Panc1 (cell line): ENCODE measurements around the gene SPECC1. TPM values are rescaled to one million over a fixed set of nuclear protein-coding genes. Genes with fewer than 3 reads are reported as not detected.

Source experiments
- ATAC-seq: fragments of 200-7000 bp; cut with Tn5 transposase; 2 replicates; pipeline ENCODE4 v1.9.1; 2020; ENCODE audit warnings: mild to moderate bottlenecking, moderate library complexity
- BruUV-seq: library from RNA; stranded (reverse); fragments of 400-500 nt; replicated peaks from 2 replicates; lab custom pipeline; 2021; lab: Mats Ljungman, UMichigan
- CTCF ChIA-PET: fragments of 300-600 bp; sonication (Branson Sonifier 250); formaldehyde crosslinking; loops from one replicate; lab custom pipeline; 2022; ENCODE audit warnings: antibody characterized with exemption; lab: Charles Lee
- POLR2A ChIA-PET: fragments of 300-600 bp; sonication (Branson Sonifier 250); formaldehyde crosslinking; loops from one replicate; lab custom pipeline; 2022; ENCODE audit warnings: antibody characterized with exemption; lab: Charles Lee
- DNase-seq: peaks from one replicate; pipeline ENCODE4 v3.0.0-alpha.2; 2010; ENCODE audit warnings: low read depth, low spot score
- H3K27ac ChIP-seq: 2 replicates; pipeline ENCODE4 v1.5.1; 2011; ENCODE audit warnings: mild to moderate bottlenecking, low read length, inconsistent platforms
- H3K27me3 ChIP-seq: fragments of 200-500 bp; sonication (Bioruptor generic); 2 replicates; pipeline ENCODE4 v1.6.0; 2014; ENCODE audit warnings: low read length, inconsistent platforms; ENCODE audit not compliant: control insufficient read depth, insufficient read depth
- H3K36me3 ChIP-seq: fragments of 200-500 bp; sonication (Bioruptor generic); 2 replicates; pipeline ENCODE4 v1.5.1; 2014; ENCODE audit warnings: inconsistent platforms, mild to moderate bottlenecking, low read length, moderate library complexity; ENCODE audit not compliant: control insufficient read depth, insufficient read depth
- H3K4me1 ChIP-seq: 2 replicates; pipeline ENCODE4 v1.5.1; 2011; ENCODE audit warnings: inconsistent platforms, mild to moderate bottlenecking, low read length, moderate library complexity; ENCODE audit not compliant: control insufficient read depth, insufficient read depth
- H3K4me3 ChIP-seq, 2 experiments: 2 replicates each; pipeline ENCODE4 v1.5.1; 2011 to 2012; ENCODE audit warnings: low read depth in 2 of 2, low read length in 2 of 2, mild to moderate bottlenecking in 2 of 2, inconsistent platforms in 1 of 2, moderate library complexity in 1 of 2
- H3K9me3 ChIP-seq: fragments of 200-500 bp; sonication (Bioruptor generic); 2 replicates; pipeline ENCODE4 v1.5.1; 2014; ENCODE audit warnings: low read depth, mild to moderate bottlenecking, inconsistent platforms, low read length, moderate library complexity; ENCODE audit not compliant: control insufficient read depth, insufficient read depth
- POLR2AphosphoS5 ChIP-seq: IDR thresholded peaks from 2 replicates; pipeline ENCODE4 v1.6.1; 2012; ENCODE audit warnings: mild to moderate bottlenecking, low read depth, low read length, moderate library complexity
- REST ChIP-seq, 2 experiments: IDR thresholded peaks; 2 replicates each; pipeline ENCODE4 v1.6.1; 2011 to 2012; ENCODE audit warnings: low read depth in 2 of 2, control low read depth in 1 of 2, low read length in 1 of 2, mild to moderate bottlenecking in 1 of 2, moderate library complexity in 1 of 2; ENCODE audit not compliant: insufficient read depth in 1 of 2
- SIN3A ChIP-seq: IDR thresholded peaks from 2 replicates; pipeline ENCODE4 v1.6.1; 2012; ENCODE audit warnings: low read depth, mild to moderate bottlenecking, low read length, moderate library complexity, borderline replicate concordance; ENCODE audit not compliant: insufficient read depth
- TCF7L2 ChIP-seq: IDR thresholded peaks from 2 replicates; pipeline ENCODE4 v1.6.1; 2011; ENCODE audit warnings: mild to moderate bottlenecking, low read depth, low read length, inconsistent platforms
- in situ Hi-C: cut with HindIII; loops from 2 replicates; pipeline ENCODE4 v1.10.0; 2016; ENCODE audit warnings: low sequenced_read_pairs, low pct_unique_long_range_greater_than_20kb
- intact Hi-C: fragments of 100-400 bp; cut with micrococcal nuclease; formaldehyde crosslinking; loops from one replicate; pipeline ENCODE4 v1.10.0; 2022; ENCODE audit not compliant: unreplicated experiment
- total RNA-seq: library from RNA; stranded (reverse); gene quantifications from one replicate; pipeline ENCODE4 v1.2.1, GENCODE V29; 2021; ENCODE audit not compliant: unreplicated experiment
- TF ChIP-seq, protein P1 (sequence below): fragments of 450-650 bp; IDR thresholded peaks from 2 replicates; pipeline ENCODE4 v1.5.1; 2017; ENCODE audit warnings: mild to moderate bottlenecking

Gene SPECC1
- total RNA-seq, 1 experiment from 2014 or later, result 80.8 TPM

DNA sequence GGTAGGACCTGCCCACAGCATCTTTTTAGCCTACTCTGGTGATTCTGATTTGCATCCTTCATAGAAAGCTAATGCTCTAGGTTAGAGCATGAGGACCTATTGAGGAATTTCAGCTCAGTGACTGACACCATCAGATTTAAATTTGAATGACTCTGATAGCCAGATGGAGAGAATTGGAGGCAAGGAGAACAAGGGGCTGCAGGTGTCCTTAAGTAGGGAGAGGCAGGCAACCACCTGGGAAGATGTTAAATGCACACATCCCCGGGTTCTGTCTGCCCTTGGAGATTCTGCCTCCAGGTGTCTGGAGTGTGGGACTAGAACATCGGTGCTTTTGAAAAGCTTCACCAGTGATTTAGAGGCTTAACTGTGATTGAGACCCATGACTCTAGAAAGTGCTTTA lies 221.8 kb downstream of the SPECC1 start:
- in situ Hi-C loops (no loop called here), intact Hi-C loops (no loop called here)
- no peaks in the 10 kb centered on the region for H3K27me3 ChIP-seq
- DNase-seq, result no peak
- no peak overlapping the region for H3K27ac ChIP-seq
- H3K4me1 ChIP-seq, result no peaks in the 10 kb centered on the region
- H3K4me3 ChIP-seq, result no peak overlapping the region
- BruUV-seq, result no TSS peak
- no peaks in the 10 kb centered on the region for H3K9me3 ChIP-seq
- CTCF ChIA-PET, result no interaction called here
- H3K36me3 ChIP-seq, result peaks cover 7% of the 10 kb centered on the region; the same call in 1 of the 2 replicates
- no peak for TF ChIP-seq POLR2AphosphoS5
- TF ChIP-seq, protein P1, sequence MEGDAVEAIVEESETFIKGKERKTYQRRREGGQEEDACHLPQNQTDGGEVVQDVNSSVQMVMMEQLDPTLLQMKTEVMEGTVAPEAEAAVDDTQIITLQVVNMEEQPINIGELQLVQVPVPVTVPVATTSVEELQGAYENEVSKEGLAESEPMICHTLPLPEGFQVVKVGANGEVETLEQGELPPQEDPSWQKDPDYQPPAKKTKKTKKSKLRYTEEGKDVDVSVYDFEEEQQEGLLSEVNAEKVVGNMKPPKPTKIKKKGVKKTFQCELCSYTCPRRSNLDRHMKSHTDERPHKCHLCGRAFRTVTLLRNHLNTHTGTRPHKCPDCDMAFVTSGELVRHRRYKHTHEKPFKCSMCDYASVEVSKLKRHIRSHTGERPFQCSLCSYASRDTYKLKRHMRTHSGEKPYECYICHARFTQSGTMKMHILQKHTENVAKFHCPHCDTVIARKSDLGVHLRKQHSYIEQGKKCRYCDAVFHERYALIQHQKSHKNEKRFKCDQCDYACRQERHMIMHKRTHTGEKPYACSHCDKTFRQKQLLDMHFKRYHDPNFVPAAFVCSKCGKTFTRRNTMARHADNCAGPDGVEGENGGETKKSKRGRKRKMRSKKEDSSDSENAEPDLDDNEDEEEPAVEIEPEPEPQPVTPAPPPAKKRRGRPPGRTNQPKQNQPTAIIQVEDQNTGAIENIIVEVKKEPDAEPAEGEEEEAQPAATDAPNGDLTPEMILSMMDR, result no peak
- TF ChIP-seq SIN3A, result no peak
- no peak for TF ChIP-seq REST (IDR thresholded peaks at IDR 0.05; ENCODE audit: insufficient read depth in 1 of 2, low read depth in 2 of 2, low read length in 1 of 2)
- no peak for TF ChIP-seq TCF7L2
- POLR2A ChIA-PET, result no interaction called here
- ATAC-seq, result no peak

DNA sequence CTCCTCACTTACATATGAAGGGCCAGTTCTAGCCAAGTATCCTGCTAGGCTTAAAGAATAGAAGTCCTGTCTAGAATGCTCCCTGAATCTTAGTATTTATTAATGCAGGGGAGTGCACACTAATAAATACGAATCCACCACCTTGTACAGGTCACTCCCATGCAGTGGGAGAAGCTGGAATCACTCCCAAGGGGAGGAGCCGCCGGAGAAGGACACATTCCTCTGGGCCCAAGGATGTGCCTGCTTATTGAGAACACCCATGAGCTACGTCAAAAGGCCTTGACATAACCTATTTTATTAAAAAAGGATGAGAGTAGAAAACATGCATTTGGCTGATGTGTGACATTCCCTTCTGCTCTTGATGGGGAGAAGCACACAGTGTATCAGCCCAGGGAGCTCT lies 223.5 kb downstream of the SPECC1 start:
- in situ Hi-C loops, result no loop called here
- no TSS peak for BruUV-seq
- Histone ChIP-seq H3K4me3 (no peak overlapping the region), H3K27me3 (no peaks in the 10 kb centered on the region), H3K27ac (no peak overlapping the region), H3K9me3 (no peaks in the 10 kb centered on the region), H3K36me3 (peaks cover 7% of the 10 kb centered on the region; the same call in 1 of the 2 replicates), H3K4me1 (no peaks in the 10 kb centered on the region)
- ChIA-PET POLR2A (interaction anchor here (0.5 kb wide), 1 partner anchor 67 kb away, joined by 13 read pairs; no protein-coding TSS in a partner anchor), CTCF (no interaction called here)
- no peak for ATAC-seq
- intact Hi-C loops, result no loop called here
- no peak for DNase-seq
- TF ChIP-seq REST (IDR thresholded peaks at IDR 0.05; ENCODE audit: insufficient read depth in 1 of 2, low read depth in 2 of 2, low read length in 1 of 2) (no peak), SIN3A (no peak), POLR2AphosphoS5 (no peak), TCF7L2 (no peak)
- TF ChIP-seq, protein P1, result no peak
